BLaER1 treated with 17β-estradiol and CSF1 and Interleukin-3, amounts not matched to agents 10 nM and 100 nM (cell line): Measurements from ENCODE around the gene CAMK2G.
"Not testable (repeated sequence)": the region's sequence is repeated elsewhere in the genome, so short reads cannot be mapped to it uniquely, and the experiment has no call there.

Source experiments
- H3K27ac ChIP-seq, 11 experiments: shearing (Covaris generic); formaldehyde crosslinking; 2 replicates each; pipeline ENCODE4 v1.8.1; 2022
- H3K27me3 ChIP-seq, 11 experiments: shearing (Covaris generic); formaldehyde crosslinking; 2 replicates each; pipeline ENCODE4 v1.8.1; 2022
- H3K36me3 ChIP-seq, 11 experiments: shearing (Covaris generic); formaldehyde crosslinking; 2 replicates each; pipeline ENCODE4 v1.8.1; 2022
- H3K4me1 ChIP-seq, 10 experiments: shearing (Covaris generic); formaldehyde crosslinking; 2 replicates each; pipeline ENCODE4 v1.8.1; 2022
- H3K4me2 ChIP-seq, 11 experiments: shearing (Covaris generic); formaldehyde crosslinking; 2 replicates each; pipeline ENCODE4 v1.8.1; 2022
- H3K4me3 ChIP-seq, 10 experiments: shearing (Covaris generic); formaldehyde crosslinking; 2 replicates each; pipeline ENCODE4 v1.8.1; 2022
- H3K9ac ChIP-seq, 11 experiments: shearing (Covaris generic); formaldehyde crosslinking; 2 replicates each; pipeline ENCODE4 v1.8.1; 2022
- H3K9me3 ChIP-seq, 11 experiments: shearing (Covaris generic); formaldehyde crosslinking; replicated peaks in 1 of 11; 2 replicates each; pipeline ENCODE4 v1.8.1; 2022
- H4K20me1 ChIP-seq, 11 experiments: shearing (Covaris generic); formaldehyde crosslinking; 2 replicates each; pipeline ENCODE4 v1.8.1; 2022
- Cebpa-rat ChIP-seq, 11 experiments: shearing (Covaris generic); IDR thresholded peaks; 2 replicates each; pipeline ENCODE4 v1.8.1; 2022

Gene CAMK2G

DNA sequence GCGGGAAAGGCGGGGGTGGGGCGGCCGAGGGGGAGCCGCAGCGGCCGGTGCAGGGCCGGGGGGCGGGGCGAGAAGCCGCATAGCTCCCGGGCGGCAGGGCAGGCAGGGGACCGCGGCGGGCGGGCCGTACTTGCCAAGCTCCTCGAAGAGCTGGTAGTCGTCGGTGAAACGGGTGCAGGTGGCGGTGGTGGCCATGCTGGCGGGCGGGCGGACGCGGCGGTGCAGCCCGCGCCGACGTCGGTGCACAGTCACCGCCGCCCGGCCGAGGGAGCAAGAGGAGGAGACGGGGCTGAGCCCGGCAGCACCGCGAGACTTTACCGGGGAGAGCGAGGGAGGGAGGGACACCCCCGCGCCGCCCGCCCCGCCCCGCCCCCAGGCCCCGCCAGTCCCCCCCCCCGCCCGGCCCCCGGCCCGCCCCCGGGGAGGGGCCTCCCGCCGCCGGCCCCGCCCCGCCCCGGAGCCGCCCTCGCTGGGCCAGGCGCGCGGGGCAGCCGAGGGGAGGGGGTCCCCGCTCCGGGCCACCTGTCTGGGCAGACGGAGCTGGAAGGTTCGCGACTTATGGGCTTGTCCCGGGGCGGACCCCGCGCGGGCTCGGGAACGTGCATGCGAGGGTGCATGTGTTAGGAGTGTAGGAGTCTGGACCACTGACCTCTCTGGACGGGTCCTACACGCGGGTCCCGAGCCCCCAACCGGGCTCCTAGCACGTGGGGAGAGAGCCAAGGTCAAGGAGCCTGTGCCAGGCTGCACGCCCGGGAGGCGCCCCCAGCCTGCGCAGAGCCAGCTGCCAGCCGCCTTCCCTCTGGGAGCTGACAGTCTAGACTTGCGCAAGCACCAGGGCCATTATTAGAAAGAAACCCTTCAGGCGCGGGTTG, at the start of gene CAMK2G:
TSS of gene CAMK2G (minus strand) at position 289 of the 872 bp plus-strand sequence. CDS start at position 195, 94 bp downstream.
- peak within 1 kb of the TSS in 9 of 11 experiments; percentile 52 to 86 (median 79); a peak in 19 of 22 replicates for H3K27ac ChIP-seq
- peaks cover 9 to 29% (median 19%) of the 10 kb centered on the region in 11 experiments; a peak in 19 of 22 replicates for H4K20me1 ChIP-seq
- no peaks in the 10 kb centered on the region for H3K27me3 ChIP-seq
- peak in 10 of 11 experiments; percentile 27 to 91 (median 74); a peak in 16 of 22 replicates for TF ChIP-seq Cebpa-rat (IDR thresholded peaks at IDR 0.05)
- H3K4me2 ChIP-seq, result peak within 1 kb of the TSS; percentile 85 to 99 (median 94)
- H3K4me3 ChIP-seq, result peak within 1 kb of the TSS; percentile 60 to 80 (median 68)
- peaks cover 8 to 25% (median 21%) of the 10 kb centered on the region in 11 experiments; a peak in 20 of 22 replicates for H3K36me3 ChIP-seq
- peak within 1 kb of the TSS; percentile 60 to 85 (median 76); a peak in 21 of 22 replicates for H3K9ac ChIP-seq
- peaks cover 25 to 53% (median 44%) of the 10 kb centered on the region in 10 experiments for H3K4me1 ChIP-seq
- no peaks in the 10 kb centered on the region for H3K9me3 ChIP-seq

DNA sequence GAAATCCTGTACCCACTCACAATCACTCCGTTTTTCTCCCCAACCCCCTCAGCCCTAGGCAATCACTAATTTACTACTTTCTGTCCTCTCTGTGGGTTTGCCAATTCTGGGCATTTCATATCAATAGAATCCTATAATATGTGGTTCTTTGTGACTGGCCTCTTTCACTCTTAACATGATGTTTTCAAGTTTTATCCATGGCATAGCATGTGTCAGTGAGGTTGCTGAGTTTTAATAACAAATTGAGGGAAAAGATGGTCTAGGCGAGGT, 48.4 kb upstream of the CAMK2G start:
- peak overlapping the region in 9 of 11 experiments; percentile 7 to 74 (median 66); a peak in 12 of 22 replicates for H3K4me2 ChIP-seq
- peak overlapping the region in 5 of 11 experiments; percentile 22 to 79 (median 75); a peak in 3 of 22 replicates for H3K27ac ChIP-seq
- H3K9me3 ChIP-seq, result peaks cover 12 to 20% (median 17%) of the 10 kb centered on the region in 11 experiments; a peak in 20 of 22 replicates
- no peaks in the 10 kb centered on the region for H3K27me3 ChIP-seq
- no peak overlapping the region for H3K4me3 ChIP-seq
- H3K9ac ChIP-seq, result no peak overlapping the region
- TF ChIP-seq Cebpa-rat (IDR thresholded peaks at IDR 0.05), result no peak
- H3K36me3 ChIP-seq, result peaks cover 0 to 8% (median 2%) of the 10 kb centered on the region in 11 experiments; a peak in 15 of 22 replicates
- no peaks in the 10 kb centered on the region for H4K20me1 ChIP-seq
- peaks cover 56 to 76% (median 73%) of the 10 kb centered on the region in 10 experiments for H3K4me1 ChIP-seq

DNA sequence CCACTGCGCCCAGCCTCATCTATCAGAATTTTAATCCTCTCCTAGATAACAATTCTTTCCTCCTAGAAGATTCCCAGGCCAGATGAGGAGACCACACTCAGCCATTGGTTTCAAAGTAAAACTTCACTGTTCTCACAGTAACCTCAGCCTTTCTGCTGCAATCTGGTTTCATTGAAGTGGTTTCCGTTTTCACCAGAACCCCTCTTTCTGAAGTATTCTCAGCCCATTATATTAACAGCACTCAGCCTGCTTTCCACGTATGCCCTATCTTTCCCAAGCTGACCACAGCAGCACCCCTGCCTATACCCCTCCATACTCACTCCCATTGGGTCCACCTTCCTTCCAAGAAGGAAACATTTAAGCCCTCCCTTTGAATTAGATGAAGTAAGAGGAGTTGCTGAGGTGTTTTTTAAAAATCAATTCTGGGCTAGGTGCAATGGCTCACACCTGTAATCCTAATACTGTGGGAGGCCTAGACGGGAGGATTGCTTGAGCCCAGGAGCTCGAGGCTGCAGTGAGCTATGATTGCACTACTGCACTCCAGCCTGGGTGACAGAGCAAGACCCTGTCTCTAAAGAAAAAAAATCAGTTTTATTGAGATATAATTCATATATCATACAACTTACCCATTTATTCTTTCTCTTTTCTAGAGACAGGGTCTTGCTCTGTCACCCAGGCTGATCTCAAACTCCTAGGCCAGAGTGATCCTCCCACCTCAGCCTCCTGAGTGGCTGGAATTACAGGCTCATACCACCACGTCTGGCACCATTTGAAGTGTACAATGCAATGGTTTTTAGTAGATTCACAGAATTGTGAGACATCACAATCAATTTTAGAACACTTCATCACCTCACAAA, 47.9 kb upstream of the CAMK2G start:
- Histone ChIP-seq H4K20me1 (no peaks in the 10 kb centered on the region), H3K4me1 (peaks cover 59 to 81% (median 78%) of the 10 kb centered on the region in 10 experiments), H3K4me2 (peak overlapping the region; percentile 9 to 74 (median 66); a peak in 20 of 22 replicates), H3K4me3 (no peak overlapping the region), H3K27ac (peak overlapping the region in 8 of 11 experiments; percentile 45 to 79 (median 70); a peak in 16 of 22 replicates), H3K9me3 (peaks cover 13 to 25% (median 20%) of the 10 kb centered on the region in 11 experiments; a peak in 20 of 22 replicates), H3K36me3 (peaks cover 0 to 14% (median 7%) of the 10 kb centered on the region in 11 experiments; a peak in 17 of 22 replicates), H3K9ac (peak overlapping the region in 5 of 11 experiments; percentile 7 to 38 (median 23); a peak in 4 of 22 replicates), H3K27me3 (no peaks in the 10 kb centered on the region)
- TF ChIP-seq Cebpa-rat (IDR thresholded peaks at IDR 0.05), result peak in 6 of 11 experiments; percentile 20 to 72 (median 43); a peak in 5 of 22 replicates

DNA sequence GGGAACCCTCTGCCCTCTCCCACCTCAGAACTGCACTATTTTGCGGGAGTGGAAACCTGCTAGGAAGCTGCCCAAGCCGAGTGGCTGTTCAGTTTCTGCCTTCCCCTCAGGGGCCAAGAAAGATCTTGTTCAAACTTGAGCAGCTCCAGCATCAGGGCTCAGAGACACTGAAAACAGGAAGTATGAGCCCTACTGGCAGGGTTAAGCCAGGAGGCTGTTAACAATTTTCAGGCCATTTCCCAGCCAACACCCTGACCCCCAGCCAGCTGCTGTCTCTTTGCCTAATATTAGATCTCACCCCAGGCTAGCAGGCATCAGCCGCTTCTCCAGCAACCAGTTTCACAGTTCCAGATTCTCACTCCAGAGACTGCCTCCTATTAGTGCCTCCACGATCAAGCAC, 45.7 kb upstream of the CAMK2G start:
- Histone ChIP-seq H3K9me3 (peaks cover 13 to 28% (median 20%) of the 10 kb centered on the region in 11 experiments; a peak in 20 of 22 replicates), H4K20me1 (peaks cover 0 to 16% (median under 1%) of the 10 kb centered on the region in 11 experiments; a peak in 9 of 22 replicates), H3K4me3 (no peak overlapping the region), H3K27ac (peak overlapping the region; percentile 21 to 84 (median 75); a peak in 21 of 22 replicates), H3K9ac (peak overlapping the region; percentile 15 to 75 (median 66); a peak in 20 of 22 replicates), H3K36me3 (peaks cover 21 to 35% (median 29%) of the 10 kb centered on the region in 11 experiments), H3K4me2 (peak overlapping the region; percentile 32 to 74 (median 66)), H3K4me1 (peaks cover 60 to 85% (median 83%) of the 10 kb centered on the region in 10 experiments), H3K27me3 (no peaks in the 10 kb centered on the region)
- TF ChIP-seq Cebpa-rat (IDR thresholded peaks at IDR 0.05), result no peak

DNA sequence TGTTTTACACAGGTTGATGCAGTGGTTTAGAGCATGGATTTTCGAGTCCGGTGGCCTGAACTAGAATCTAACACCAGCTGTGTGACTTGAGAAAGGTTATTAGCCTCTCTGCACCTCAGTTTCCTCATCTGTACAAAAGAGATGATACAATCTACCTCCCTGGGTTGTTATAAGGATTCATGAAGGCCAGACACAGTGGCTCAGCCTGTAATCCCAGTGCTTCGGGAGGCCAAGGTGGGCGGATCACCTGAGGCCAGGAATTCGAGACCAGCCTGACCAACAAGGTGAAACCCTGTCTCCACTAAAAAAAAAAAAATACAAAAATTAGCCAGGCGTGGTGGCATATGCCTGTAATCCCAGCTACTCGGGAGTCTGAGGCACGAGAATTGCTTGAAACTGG, 45.1 kb upstream of the CAMK2G start:
- Histone ChIP-seq H3K27ac (peak overlapping the region; percentile 21 to 84 (median 75); a peak in 21 of 22 replicates), H3K9ac (peak overlapping the region; percentile 15 to 75 (median 66); a peak in 20 of 22 replicates), H3K4me1 (peaks cover 66 to 88% (median 86%) of the 10 kb centered on the region in 10 experiments), H4K20me1 (peaks cover 0 to 22% (median 6%) of the 10 kb centered on the region in 11 experiments; a peak in 10 of 22 replicates), H3K9me3 (peaks cover 13 to 28% (median 20%) of the 10 kb centered on the region in 11 experiments; a peak in 20 of 22 replicates), H3K36me3 (peaks cover 27 to 41% (median 35%) of the 10 kb centered on the region in 11 experiments), H3K4me2 (peak overlapping the region; percentile 32 to 74 (median 66); a peak in 21 of 22 replicates)
- H3K4me3 ChIP-seq, H3K27me3 ChIP-seq: not testable (repeated sequence)

DNA sequence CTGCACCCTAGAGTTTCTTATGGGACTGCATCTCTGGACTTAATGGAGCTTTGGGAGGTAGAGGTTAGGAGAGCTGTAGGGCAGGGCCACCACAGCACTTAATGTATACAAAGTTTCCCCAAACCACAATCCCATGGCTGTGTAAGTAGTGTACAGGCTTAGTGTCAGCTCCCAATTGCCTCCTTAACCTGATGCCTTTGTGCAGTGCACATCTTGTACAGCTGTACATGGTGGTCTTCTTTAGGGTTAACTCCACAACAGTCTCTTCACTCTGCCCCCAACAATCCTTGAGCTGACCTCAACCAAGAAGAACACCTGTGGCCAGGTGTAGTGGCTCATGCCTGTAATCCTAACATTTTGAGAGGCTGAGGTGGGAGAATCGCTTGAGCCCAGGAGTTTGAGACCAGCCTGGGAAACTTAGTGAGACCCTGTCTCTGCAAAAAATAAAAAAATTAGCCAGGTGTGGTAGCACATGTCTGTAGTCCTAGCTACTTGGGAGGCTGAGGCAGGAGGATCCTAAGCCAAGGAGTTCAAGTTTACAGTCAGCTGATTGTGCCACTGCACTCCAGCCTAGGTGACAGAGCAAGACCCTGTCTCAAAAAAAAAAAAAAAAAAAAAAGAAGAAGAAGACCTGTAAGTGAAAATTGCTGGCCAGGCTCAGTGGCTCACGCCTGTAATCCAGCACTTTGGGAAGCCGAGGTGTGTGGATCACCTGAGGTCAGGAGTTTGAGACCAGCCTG, 43.4 kb upstream of the CAMK2G start:
- peaks cover 63 to 89% (median 84%) of the 10 kb centered on the region in 10 experiments for H3K4me1 ChIP-seq
- peak overlapping the region in 1 of 10 experiments; percentile 14; a peak in 1 of 20 replicates for H3K4me3 ChIP-seq
- peak overlapping the region in 10 of 11 experiments; percentile 61 to 99 (median 90); a peak in 12 of 22 replicates for H3K4me2 ChIP-seq
- H3K9ac ChIP-seq, result no peak overlapping the region
- H4K20me1 ChIP-seq, result peaks cover 0 to 40% (median 19%) of the 10 kb centered on the region in 11 experiments; a peak in 11 of 22 replicates
- H3K9me3 ChIP-seq, result peaks cover 13 to 28% (median 20%) of the 10 kb centered on the region in 11 experiments; a peak in 20 of 22 replicates
- no peaks in the 10 kb centered on the region for H3K27me3 ChIP-seq
- peak overlapping the region in 7 of 11 experiments; percentile 23 to 67 (median 50); a peak in 8 of 22 replicates for H3K27ac ChIP-seq
- peaks cover 43 to 59% (median 52%) of the 10 kb centered on the region in 11 experiments for H3K36me3 ChIP-seq
- no peak for TF ChIP-seq Cebpa-rat (IDR thresholded peaks at IDR 0.05)

DNA sequence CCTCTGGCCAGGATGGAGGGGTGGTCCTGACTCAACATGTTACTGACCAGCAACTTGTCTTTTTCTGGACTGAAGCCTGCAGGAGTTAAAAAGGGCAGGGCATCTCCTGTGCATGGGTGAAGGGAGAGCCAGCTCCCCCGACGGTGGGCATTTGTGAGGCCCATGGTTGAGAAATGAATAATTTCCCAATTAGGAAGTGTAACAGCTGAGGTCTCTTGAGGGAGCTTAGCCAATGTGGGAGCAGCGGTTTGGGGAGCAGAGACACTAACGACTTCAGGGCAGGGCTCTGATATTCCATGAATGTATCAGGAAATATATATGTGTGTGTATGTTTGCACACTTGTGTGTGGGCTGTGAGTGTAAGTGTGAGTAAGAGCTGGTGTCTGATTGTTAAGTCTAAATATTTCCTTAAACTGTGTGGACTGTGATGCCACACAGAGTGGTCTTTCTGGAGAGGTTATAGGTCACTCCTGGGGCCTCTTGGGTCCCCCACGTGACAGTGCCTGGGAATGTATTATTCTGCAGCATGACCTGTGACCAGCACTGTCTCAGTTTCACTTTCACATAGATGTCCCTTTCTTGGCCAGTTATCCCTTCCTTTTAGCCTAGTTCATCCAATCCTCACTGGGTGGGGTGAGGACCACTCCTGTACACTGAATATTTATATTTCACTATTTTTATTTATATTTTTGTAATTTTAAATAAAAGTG, 42.6 kb upstream of the CAMK2G start:
- Histone ChIP-seq H3K4me1 (peaks cover 63 to 89% (median 86%) of the 10 kb centered on the region in 10 experiments), H3K4me3 (peak overlapping the region in 4 of 10 experiments; percentile 8 to 43 (median 20); a peak in 4 of 20 replicates), H3K4me2 (peak overlapping the region; percentile 61 to 99 (median 89)), H3K27me3 (no peaks in the 10 kb centered on the region), H3K36me3 (peaks cover 46 to 62% (median 52%) of the 10 kb centered on the region in 11 experiments), H3K9ac (peak overlapping the region in 9 of 11 experiments; percentile 1 to 42 (median 30); a peak in 10 of 22 replicates), H3K27ac (peak overlapping the region in 8 of 11 experiments; percentile 9 to 67 (median 48); a peak in 15 of 22 replicates), H4K20me1 (peaks cover 0 to 41% (median 19%) of the 10 kb centered on the region in 11 experiments; a peak in 11 of 22 replicates), H3K9me3 (peaks cover 13 to 28% (median 20%) of the 10 kb centered on the region in 11 experiments; a peak in 20 of 22 replicates)
- no peak for TF ChIP-seq Cebpa-rat (IDR thresholded peaks at IDR 0.05)
